Measurements from ENCODE around the gene SCP2. TPM values are rescaled to one million over a fixed set of nuclear protein-coding genes. Genes with fewer than 3 reads are reported as not detected.

SCP2 gene
- total RNA-seq, 2 experiments from 2014 or later = 22.7 to 27.0 TPM

GRCh38 chr1:52887483-52887882 lies 39.6 kb upstream of the SCP2 start:
- ATAC-seq (ENCODE audit: poor library complexity) = no peak
- no peak for TF ChIP-seq CTCF (IDR thresholded peaks at IDR 0.05)
- intact Hi-C loops (cut with DNase I, micrococcal nuclease) = no loop called here
- Mint-ChIP-seq H3K27me3 (no peaks in the 10 kb centered on the region), H3K36me3 (ENCODE audit: low read depth) (no peaks in the 10 kb centered on the region), H3K9me3 (no peaks in the 10 kb centered on the region), H3K4me3 (no peak overlapping the region), H3K27ac (no peak overlapping the region), H3K4me1 (ENCODE audit: low read depth) (no peaks in the 10 kb centered on the region)
- no peaks in the 10 kb centered on the region for H3K4me1 ChIP-seq (ENCODE audit: insufficient read depth, low read length)
- ChIA-PET POLR2A (no interaction called here), CTCF (no interaction called here)
- H3K9me3 ChIP-seq (ENCODE audit: control insufficient read depth in 1 of 2, insufficient read depth in 1 of 2, low read length in 2 of 2) = no peaks in the 10 kb centered on the region
- DNase-seq = no peak
- H3K27ac ChIP-seq (ENCODE audit: low read depth in 1 of 2, low read length in 2 of 2) = no peak overlapping the region
- H3K36me3 ChIP-seq (ENCODE audit: insufficient read depth, low read length) = no peaks in the 10 kb centered on the region
- no peak overlapping the region for H3K4me3 ChIP-seq (ENCODE audit: low read length)
- no peaks in the 10 kb centered on the region for H3K27me3 ChIP-seq (ENCODE audit: control insufficient read depth in 1 of 2, insufficient read depth in 2 of 2, low read length in 2 of 2)

- no peaks in the 10 kb centered on the region for H3K27me3 ChIP-seq (ENCODE audit: control insufficient read depth in 1 of 2, insufficient read depth in 2 of 2, low read length in 2 of 2)
- ATAC-seq (ENCODE audit: poor library complexity) = no peak
- H3K27ac ChIP-seq (ENCODE audit: low read depth in 1 of 2, low read length in 2 of 2) = no peak overlapping the region
- DNase-seq = no peak
- peaks cover 6% of the 10 kb centered on the region for H3K36me3 ChIP-seq (ENCODE audit: insufficient read depth, low read length)
- peaks cover 26% of the 10 kb centered on the region for H3K36me3 Mint-ChIP-seq (ENCODE audit: low read depth)
- intact Hi-C loops (cut with DNase I, micrococcal nuclease) = no loop called here
- ChIA-PET POLR2A (no interaction called here), CTCF (no interaction called here)
- no peaks in the 10 kb centered on the region for H3K9me3 ChIP-seq (ENCODE audit: control insufficient read depth in 1 of 2, insufficient read depth in 1 of 2, low read length in 2 of 2)
- H3K27ac Mint-ChIP-seq = no peak overlapping the region
- H3K4me3 Mint-ChIP-seq = no peak overlapping the region
- no peaks in the 10 kb centered on the region for H3K9me3 Mint-ChIP-seq
- H3K4me1 Mint-ChIP-seq (ENCODE audit: low read depth) = no peaks in the 10 kb centered on the region
- no peak for TF ChIP-seq CTCF (IDR thresholded peaks at IDR 0.05)
- no peaks in the 10 kb centered on the region for H3K27me3 Mint-ChIP-seq
- H3K4me3 ChIP-seq (ENCODE audit: low read length) = no peak overlapping the region
- no peaks in the 10 kb centered on the region for H3K4me1 ChIP-seq (ENCODE audit: insufficient read depth, low read length)
Observed at GRCh38 chr1:52892424-52893215, 34.5 kb upstream of the SCP2 start.

- ATAC-seq (ENCODE audit: poor library complexity) = no peak
- Histone ChIP-seq H3K4me1 (ENCODE audit: insufficient read depth, low read length) (no peaks in the 10 kb centered on the region), H3K4me3 (ENCODE audit: low read length) (no peak overlapping the region), H3K36me3 (ENCODE audit: insufficient read depth, low read length) (peaks cover 8% of the 10 kb centered on the region), H3K27ac (ENCODE audit: low read depth in 1 of 2, low read length in 2 of 2) (no peak overlapping the region), H3K27me3 (ENCODE audit: control insufficient read depth in 1 of 2, insufficient read depth in 2 of 2, low read length in 2 of 2) (no peaks in the 10 kb centered on the region), H3K9me3 (ENCODE audit: control insufficient read depth in 1 of 2, insufficient read depth in 1 of 2, low read length in 2 of 2) (no peaks in the 10 kb centered on the region)
- no peak for DNase-seq
- Mint-ChIP-seq H3K4me3 (no peak overlapping the region), H3K4me1 (ENCODE audit: low read depth) (no peaks in the 10 kb centered on the region), H3K27me3 (no peaks in the 10 kb centered on the region), H3K27ac (no peak overlapping the region), H3K9me3 (no peaks in the 10 kb centered on the region), H3K36me3 (ENCODE audit: low read depth) (peaks cover 31% of the 10 kb centered on the region)
- ChIA-PET POLR2A (no interaction called here), CTCF (interaction anchor here (0.6 kb wide), 1 partner anchor 10 kb away, joined by 4 read pairs; no protein-coding TSS in a partner anchor)
- no peak for TF ChIP-seq CTCF (IDR thresholded peaks at IDR 0.05)
- intact Hi-C loops (cut with DNase I, micrococcal nuclease) = no loop called here
Observed at GRCh38 chr1:52899445-52899894, 27.6 kb upstream of the SCP2 start.

All from CD4-positive, alpha-beta T cell (primary cell).